Measurements from ENCODE around the gene GPX5. TPM values are rescaled to one million over a fixed set of nuclear protein-coding genes. Genes with fewer than 3 reads are reported as not detected.
"Not testable (repeated sequence)": the region's sequence is repeated elsewhere in the genome, so short reads cannot be mapped to it uniquely, and the experiment has no call there.

GPX5 gene
- total RNA-seq, 2 donors from 2014 or later: not detected

- no peak overlapping the region for H3K4me3 ChIP-seq
- DNase-seq (ENCODE audit: low spot score): no peak
- H3K27ac ChIP-seq: no peak overlapping the region
- no peak for TF ChIP-seq CTCF (IDR thresholded peaks at IDR 0.05)
- no peaks in the 10 kb centered on the region for H3K36me3 ChIP-seq
- no peaks in the 10 kb centered on the region for H3K9me3 ChIP-seq
- H3K4me1 ChIP-seq: no peaks in the 10 kb centered on the region
- H3K27me3 ChIP-seq: no peaks in the 10 kb centered on the region
These were observed 11.9 kb downstream of the GPX5 start for GRCh38 chr6:28537509-28538140.

- no peak for DNase-seq (ENCODE audit: low spot score)
- TF ChIP-seq CTCF (IDR thresholded peaks at IDR 0.05): no peak
- Histone ChIP-seq H3K4me3 (no peak overlapping the region), H3K4me1 (no peaks in the 10 kb centered on the region), H3K9me3 (no peaks in the 10 kb centered on the region), H3K36me3 (no peaks in the 10 kb centered on the region), H3K27me3 (no peaks in the 10 kb centered on the region), H3K27ac (no peak overlapping the region)
These were observed 16.3 kb downstream of the GPX5 start for GRCh38 chr6:28541996-28542395.

GRCh38 chr6:28542440-28543296 lies 17.0 kb downstream of the GPX5 start:
- Histone ChIP-seq H3K9me3 (no peaks in the 10 kb centered on the region), H3K4me1 (no peaks in the 10 kb centered on the region), H3K4me3 (no peak overlapping the region), H3K27ac (no peak overlapping the region), H3K36me3 (no peaks in the 10 kb centered on the region), H3K27me3 (no peaks in the 10 kb centered on the region)
- no peak for DNase-seq (ENCODE audit: low spot score)
- peak in 1 of 2 donors; percentile 20 for TF ChIP-seq CTCF (IDR thresholded peaks at IDR 0.05)

GRCh38 chr6:28543651-28544610 lies 18.2 kb downstream of the GPX5 start:
- DNase-seq (ENCODE audit: low spot score): no peak
- Histone ChIP-seq H3K27ac (no peak overlapping the region), H3K4me1 (no peaks in the 10 kb centered on the region), H3K27me3 (no peaks in the 10 kb centered on the region), H3K36me3 (no peaks in the 10 kb centered on the region), H3K4me3 (peak overlapping the region in 1 of 2 donors; percentile 15), H3K9me3 (no peaks in the 10 kb centered on the region)
- no peak for TF ChIP-seq CTCF (IDR thresholded peaks at IDR 0.05)

GRCh38 chr6:28545955-28546354 lies 20.3 kb downstream of the GPX5 start:
- no peak for TF ChIP-seq CTCF (IDR thresholded peaks at IDR 0.05)
- DNase-seq (ENCODE audit: low spot score): no peak
- Histone ChIP-seq H3K27ac (no peak overlapping the region), H3K4me1 (no peaks in the 10 kb centered on the region), H3K36me3 (no peaks in the 10 kb centered on the region), H3K4me3 (no peak overlapping the region), H3K9me3 (peaks cover 0 to 5% of the 10 kb centered on the region in 2 donors), H3K27me3 (no peaks in the 10 kb centered on the region)

- not testable (repeated sequence) for DNase-seq (ENCODE audit: low spot score); H3K27ac ChIP-seq; H3K4me1 ChIP-seq; H3K4me3 ChIP-seq; H3K27me3 ChIP-seq; H3K36me3 ChIP-seq
- H3K9me3 ChIP-seq: peaks cover 0 to 11% of the 10 kb centered on the region in 2 donors
These were observed 21.3 kb downstream of the GPX5 start for GRCh38 chr6:28547003-28547402.
